ENCODE measurements around the gene ANKMY1. TPM values are rescaled to one million over a fixed set of nuclear protein-coding genes. Genes with fewer than 3 reads are reported as not detected.

Gene ANKMY1
- total and polyA plus RNA-seq, 12 donors, result 1.9 to 15.6 (median 5.3) TPM

GRCh38 chr2:240467149-240467642, 90.6 kb downstream of the ANKMY1 start:
- intact Hi-C loops (cut with DNase I), result no loop called here
- no peaks in the 10 kb centered on the region for H3K27me3 ChIP-seq
- no peak for DNase-seq
- peak overlapping the region in 3 of 10 donors; percentile 69 to 76 (median 70) for H3K27ac ChIP-seq
- peaks cover 0 to 6% (median 0%) of the 10 kb centered on the region in 11 donors for H3K9me3 ChIP-seq
- H3K4me3 ChIP-seq, result no peak overlapping the region
- peak in 1 of 8 donors; percentile 1 for ATAC-seq
- peaks cover 0 to 16% (median 10%) of the 10 kb centered on the region in 9 donors for H3K4me1 ChIP-seq
- WGBS, 2 donors, result 76 to 84% methylated on average over 12 of the region's 12 CpGs
- peaks cover 0 to 32% (median 9%) of the 10 kb centered on the region in 9 donors for H3K36me3 ChIP-seq
- no peak for TF ChIP-seq CTCF (IDR thresholded peaks at IDR 0.05)

DNA sequence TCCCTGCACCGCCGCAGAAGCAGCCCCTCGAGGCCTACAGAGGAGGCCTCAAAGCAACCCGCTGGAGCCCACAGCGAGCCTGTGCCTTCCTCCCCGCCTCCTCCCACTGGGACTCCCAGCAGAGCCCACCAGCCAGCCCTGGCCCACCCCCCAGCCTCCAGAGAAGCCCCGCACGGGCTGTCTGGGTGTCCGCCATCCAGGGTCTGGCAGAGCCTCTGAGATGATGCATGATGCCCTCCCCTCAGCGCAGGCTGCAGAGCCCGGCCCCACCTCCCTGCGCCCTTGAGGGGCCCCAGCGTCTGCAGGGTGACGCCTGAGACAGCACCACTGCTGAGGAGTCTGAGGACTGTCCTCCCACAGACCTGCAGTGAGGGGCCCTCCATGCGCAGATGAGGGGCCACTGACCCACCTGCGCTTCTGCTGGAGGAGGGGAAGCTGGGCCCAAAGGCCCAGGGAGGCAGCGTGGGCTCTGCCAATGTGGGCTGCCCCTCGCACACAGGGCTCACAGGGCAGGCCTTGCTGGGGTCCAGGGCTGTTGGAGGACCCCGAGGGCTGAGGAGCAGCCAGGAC, 91.1 kb downstream of the ANKMY1 start:
- ATAC-seq, result peak in 5 of 8 donors; percentile 0 to 10 (median 5)
- Histone ChIP-seq H3K36me3 (peaks cover 0 to 36% (median 9%) of the 10 kb centered on the region in 9 donors), H3K4me3 (no peak overlapping the region), H3K9me3 (peaks cover 0 to under 1% (median 0%) of the 10 kb centered on the region in 11 donors), H3K27ac (peak overlapping the region in 9 of 10 donors; percentile 20 to 81 (median 70)), H3K4me1 (peaks cover 0 to 16% (median 10%) of the 10 kb centered on the region in 9 donors), H3K27me3 (no peaks in the 10 kb centered on the region)
- intact Hi-C loops (cut with DNase I), result no loop called here
- 82 to 85% methylated on average over 19 of the region's 19 CpGs for WGBS, 2 donors
- DNase-seq, result peak; percentile 3 to 9
- no peak for TF ChIP-seq CTCF (IDR thresholded peaks at IDR 0.05)

DNA sequence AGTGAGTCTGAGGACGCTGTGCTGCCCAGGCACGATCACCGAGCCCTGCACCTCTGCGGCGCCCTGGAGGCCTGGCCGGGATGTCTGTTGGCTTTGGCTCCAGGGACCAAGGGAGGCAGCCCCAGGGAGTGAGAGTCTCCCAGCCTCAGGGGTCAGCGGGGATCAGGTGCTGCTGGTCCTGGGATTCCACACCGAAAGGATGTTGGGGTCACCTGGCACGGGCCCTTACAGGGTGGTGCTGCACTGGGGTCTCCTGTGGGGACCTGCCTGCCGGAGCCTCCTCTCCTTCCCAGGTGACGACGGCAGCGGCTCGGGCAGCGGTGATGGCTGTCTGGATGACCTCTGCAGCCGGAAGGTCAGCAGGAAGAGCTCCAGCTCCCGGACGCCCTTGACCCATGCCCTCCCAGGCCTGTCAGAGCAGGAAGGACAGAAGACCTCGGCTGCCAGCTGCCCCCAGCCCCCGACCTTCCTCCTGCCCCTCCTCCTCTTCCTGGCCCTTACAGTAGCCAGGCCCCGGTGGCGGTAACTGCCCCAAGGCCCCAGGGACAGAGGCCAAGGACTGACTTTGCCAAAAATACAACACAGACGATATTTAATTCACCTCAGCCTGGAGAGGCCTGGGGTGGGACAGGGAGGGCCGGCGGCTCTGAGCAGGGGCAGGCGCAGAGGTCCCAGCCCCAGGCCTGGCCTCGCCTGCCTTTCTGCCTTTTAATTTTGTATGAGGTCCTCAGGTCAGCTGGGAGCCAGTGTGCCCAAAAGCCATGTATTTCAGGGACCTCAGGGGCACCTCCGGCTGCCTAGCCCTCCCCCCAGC, 91.8 kb downstream of the ANKMY1 start:
- Histone ChIP-seq H3K4me3 (no peak overlapping the region), H3K9me3 (no peaks in the 10 kb centered on the region), H3K36me3 (peaks cover 0 to 36% (median 9%) of the 10 kb centered on the region in 9 donors), H3K27ac (peak overlapping the region in 9 of 10 donors; percentile 20 to 81 (median 70)), H3K4me1 (peaks cover 0 to 16% (median 10%) of the 10 kb centered on the region in 9 donors), H3K27me3 (no peaks in the 10 kb centered on the region)
- intact Hi-C loops (cut with DNase I), result no loop called here
- DNase-seq (peak; percentile 20 to 23), ATAC-seq (peak in 7 of 8 donors; percentile 16 to 63 (median 33))
- 48 to 56% methylated on average over 28 of the region's 28 CpGs for WGBS, 2 donors
- no peak for TF ChIP-seq CTCF (IDR thresholded peaks at IDR 0.05)

GRCh38 chr2:240465268-240465764, 92.5 kb downstream of the ANKMY1 start:
- intact Hi-C loops (cut with DNase I), result no loop called here
- DNase-seq (peak; percentile 3 to 14), ATAC-seq (no peak)
- Histone ChIP-seq H3K4me3 (no peak overlapping the region), H3K36me3 (peaks cover 0 to 36% (median 9%) of the 10 kb centered on the region in 9 donors), H3K27ac (peak overlapping the region in 8 of 10 donors; percentile 26 to 81 (median 72)), H3K9me3 (no peaks in the 10 kb centered on the region), H3K27me3 (no peaks in the 10 kb centered on the region), H3K4me1 (peaks cover 0 to 16% (median 10%) of the 10 kb centered on the region in 9 donors)
- 91 to 95% methylated on average over 22 of the region's 22 CpGs for WGBS, 2 donors
- TF ChIP-seq CTCF (IDR thresholded peaks at IDR 0.05), result no peak
